Hematopoietic multipotent progenitor cell treated with erythropoietin and hydrocortisone succinate and interleukin-3 and kit ligand, for 17 days (in vitro differentiated cells): ENCODE measurements around the gene ZNF79.

Experiments used
- DNase-seq: peaks from one replicate; pipeline ENCODE4 v3.0.0-alpha.2; 2015; ENCODE audit warnings: low spot score

ZNF79 gene

DNA sequence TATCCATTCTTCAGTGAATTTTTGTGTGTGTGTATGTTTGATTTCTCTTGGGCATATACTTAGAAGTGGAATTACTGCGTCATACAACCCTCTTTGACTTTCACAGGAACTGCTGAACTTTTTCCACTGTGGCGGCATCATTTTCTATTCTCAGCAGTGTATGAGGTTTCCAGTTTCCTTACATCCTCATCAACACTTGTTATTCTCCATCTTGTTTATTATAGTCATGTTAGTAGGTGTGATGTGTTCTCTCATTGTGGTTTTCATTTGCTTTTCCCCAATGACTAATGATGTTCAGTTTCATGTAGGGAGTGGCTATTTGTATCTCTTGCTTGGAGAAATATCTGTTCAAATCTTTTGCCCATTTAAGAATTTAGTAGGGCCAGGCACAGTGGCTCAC lies 2.6 kb downstream of the ZNF79 start:
- DNase-seq = no peak

DNA sequence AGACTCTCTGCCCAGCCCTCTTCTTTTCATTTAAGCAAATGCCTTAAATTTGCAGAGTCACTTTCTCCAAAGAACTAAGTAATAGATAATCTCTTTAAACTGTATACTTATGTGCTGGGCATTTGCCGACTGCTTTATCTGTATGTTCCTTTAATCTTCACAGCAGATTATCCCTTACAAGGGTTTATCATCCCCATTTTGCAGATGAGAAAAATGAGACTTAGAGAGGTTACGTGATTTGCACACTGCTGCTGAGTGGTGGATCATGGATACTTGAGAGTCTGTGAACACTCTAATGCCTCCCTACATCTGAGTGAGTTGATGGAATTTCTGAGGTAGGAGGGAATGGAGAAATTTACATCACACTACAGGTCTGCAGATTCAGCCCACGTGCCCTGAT lies 4.2 kb downstream of the ZNF79 start:
- no peak for DNase-seq

DNA sequence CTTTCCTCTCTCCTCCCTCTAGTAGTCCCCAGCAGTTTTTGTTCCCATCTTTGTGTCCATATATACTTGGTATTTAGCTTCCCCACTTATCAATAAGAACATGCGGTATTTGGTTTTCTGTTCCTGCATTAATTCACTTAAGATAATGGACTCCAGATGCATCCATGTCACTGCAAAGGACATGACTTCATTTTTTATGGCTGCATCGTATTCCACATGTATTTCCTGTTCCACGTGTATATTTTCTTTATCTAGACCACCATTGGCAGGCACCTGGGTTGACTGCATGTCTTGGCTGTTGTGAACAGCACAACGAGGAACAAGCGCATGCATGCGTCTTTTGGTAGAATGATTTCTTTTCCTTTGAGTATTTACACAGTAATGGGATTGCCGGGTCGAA lies 6.2 kb downstream of the ZNF79 start:
- DNase-seq = no peak

DNA sequence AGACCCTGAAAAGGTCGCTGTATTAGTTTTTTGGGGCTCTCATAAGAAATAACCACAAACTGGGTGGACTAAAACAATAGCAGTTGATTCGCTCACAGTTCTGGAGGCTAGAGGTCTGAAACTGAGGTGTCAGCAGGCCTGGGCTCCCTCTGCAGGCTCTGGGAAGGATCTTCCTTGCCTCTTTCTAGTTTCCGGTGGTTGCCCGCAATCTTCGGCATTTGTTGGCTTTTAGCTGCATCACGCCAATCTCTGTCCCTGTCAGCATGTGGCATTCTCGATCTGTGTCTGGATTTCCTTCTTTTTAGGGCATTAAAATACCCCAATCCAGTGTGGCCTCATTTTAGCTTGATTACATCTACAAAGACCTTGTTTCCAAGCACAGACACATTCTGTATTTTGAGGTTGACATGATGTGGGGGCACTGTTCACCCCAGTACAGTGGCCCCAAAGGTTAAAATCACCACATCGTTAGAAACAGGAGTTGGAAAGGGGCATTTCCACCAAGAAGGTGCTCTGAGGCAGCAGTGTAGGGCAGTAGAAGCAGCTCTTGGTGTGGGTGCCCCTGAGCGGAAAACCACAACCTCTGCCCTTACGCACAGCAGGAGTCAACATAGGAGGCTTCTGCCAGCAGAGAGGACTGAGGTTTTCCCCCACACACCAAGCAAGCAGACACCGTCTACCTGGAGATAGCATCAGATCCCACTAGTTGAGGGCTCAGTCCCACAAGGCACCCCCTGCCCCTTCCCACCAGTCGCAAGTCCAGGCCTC lies 13.5 kb downstream of the ZNF79 start:
- no peak for DNase-seq

DNA sequence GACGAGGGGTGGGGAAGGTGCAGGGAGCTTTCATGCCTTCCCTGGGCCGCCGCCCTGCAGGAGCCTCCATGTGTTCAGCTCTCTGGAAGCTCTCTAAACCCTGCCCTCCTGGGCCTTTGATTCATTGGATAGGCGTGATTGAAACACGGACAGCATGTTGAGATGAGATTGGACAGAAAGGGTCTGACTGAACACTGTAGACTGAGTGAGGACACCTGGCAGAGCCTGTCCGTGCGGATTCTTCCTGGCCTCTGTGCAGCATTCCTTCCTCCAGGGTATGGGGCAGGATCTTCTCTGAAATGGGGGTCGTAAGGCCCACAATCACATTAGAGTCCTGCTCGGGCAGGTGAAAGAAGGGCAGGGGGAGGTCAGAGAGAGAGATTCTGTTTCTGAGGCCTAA lies 14.2 kb downstream of the ZNF79 start:
- DNase-seq = no peak

DNA sequence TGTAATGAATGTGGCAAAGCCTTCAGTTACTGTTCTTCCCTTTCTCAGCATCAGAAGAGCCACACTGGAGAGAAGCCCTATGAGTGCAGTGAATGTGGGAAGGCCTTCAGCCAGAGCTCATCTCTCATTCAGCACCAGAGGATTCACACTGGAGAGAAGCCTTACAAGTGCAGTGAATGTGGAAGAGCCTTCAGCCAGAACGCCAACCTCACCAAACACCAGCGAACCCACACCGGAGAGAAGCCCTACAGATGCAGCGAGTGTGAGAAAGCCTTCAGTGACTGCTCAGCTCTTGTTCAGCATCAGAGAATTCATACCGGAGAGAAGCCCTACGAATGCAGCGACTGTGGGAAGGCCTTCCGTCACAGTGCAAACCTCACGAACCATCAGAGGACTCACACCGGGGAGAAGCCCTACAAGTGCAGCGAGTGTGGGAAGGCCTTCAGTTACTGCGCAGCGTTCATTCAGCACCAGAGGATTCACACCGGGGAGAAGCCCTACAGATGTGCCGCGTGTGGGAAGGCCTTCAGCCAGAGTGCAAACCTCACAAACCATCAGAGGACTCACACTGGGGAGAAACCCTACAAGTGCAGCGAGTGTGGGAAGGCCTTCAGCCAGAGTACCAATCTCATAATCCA lies 20.2 kb downstream of the ZNF79 start:
- DNase-seq = no peak

DNA sequence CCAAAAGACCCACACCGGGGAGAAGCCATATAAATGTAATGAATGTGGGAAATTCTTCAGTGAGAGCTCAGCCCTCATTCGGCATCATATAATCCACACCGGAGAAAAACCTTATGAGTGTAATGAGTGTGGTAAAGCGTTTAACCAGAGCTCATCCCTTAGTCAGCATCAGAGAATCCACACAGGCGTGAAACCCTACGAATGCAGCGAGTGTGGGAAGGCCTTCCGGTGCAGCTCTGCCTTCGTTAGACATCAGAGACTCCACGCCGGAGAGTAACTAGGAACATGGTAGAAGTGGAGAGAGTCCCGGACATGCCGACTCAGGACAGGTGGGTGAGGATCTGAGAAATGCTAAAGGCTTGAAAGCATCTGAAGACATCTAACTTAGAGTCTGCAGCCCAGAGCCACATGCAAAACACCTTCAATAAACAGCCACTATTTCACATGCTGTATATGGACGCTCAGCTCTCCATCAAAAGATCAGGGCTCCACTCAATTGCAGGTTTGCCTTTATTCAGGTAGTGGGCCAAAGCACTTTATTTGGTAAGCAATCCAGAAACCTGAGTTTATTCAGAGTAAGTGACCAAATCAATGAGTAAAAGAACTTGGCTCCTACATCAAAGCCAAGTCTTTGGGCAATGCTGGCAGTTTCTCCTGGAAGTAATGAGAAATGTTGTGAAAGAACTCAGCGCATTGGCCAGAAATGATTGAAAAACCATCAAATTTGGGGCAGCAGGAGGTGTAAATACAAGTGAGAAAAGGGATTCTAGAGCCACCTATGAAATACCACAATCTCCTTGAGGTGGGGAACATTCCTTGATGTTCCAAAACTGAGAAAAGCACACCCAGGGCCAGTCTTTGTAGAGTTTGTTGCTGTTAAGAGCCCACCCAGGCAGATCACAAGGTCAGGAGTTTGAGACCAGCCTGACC lies 21.0 kb downstream of the ZNF79 start:
- DNase-seq = no peak

DNA sequence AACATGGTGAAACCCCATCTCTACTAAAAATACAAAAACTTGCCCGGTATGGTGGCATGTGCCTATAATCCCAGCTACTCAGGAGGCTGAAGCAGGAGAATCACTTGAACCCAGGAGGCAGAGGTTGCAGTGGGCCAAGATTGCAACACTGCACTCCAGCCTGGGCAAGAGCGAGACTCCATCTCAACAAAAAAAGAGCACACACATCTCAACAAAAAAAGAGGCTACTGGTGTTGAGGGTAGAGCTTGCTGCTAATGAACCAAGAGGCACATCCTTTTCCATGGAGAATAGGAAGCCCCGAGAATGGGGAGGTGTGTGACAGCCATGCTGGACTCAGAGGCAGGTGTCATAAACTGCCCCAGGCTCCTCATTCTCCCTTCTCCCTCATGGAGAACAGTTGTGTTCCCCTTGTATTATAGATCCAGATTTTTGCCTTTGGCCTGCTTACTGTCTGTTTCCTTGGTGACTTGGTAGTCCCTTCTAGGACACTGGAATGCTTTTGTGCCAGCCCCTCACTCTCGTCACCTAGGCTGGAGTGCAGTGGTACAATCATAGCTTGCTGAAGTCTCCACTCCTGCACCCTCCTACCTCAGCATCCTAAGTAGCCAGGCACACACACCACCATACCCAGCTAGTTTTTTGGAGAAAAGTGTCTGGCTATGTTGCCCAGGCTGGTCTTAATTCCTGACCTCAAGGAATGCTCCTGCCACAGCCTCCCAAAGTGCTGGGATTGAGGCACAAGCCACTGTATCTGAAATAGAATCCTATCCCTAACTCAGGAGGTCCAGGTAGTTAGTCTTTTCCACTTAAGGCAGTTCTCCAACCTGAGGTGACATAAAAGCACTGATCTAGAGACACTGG lies 21.9 kb downstream of the ZNF79 start:
- no peak for DNase-seq

DNA sequence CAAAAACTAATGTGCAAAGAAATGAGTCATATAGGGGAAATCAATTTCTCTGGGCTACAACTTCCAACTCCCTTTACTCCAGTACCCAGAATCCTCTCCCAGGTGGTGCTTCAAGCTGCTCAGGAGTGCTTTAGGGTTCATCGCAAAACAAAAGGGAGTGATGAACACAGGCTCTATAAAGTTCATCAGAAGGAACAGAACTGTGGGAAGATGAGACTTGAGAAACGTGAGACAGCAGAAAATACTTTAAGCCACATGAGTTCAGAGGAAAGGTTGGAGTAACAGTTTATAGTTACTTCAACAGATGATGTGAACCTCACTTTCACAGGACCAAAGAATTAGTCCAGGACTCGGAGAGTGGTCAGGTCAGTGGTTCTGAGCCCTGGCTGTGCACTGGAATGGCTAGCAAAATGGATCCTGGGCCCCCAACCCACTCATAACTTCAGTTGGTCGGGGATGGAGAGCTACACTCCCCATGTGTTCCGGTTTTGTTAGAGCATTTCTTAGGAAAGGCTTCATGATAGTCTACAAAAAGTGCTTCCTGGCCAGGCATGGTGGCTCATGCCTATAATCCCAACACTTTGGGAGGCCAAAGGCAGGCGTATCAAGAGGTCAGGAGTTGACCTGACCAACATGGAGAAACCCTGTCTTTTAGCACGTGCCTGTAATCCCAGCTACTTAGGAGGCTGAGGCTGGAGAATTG lies 22.7 kb downstream of the ZNF79 start:
- DNase-seq = no peak

DNA sequence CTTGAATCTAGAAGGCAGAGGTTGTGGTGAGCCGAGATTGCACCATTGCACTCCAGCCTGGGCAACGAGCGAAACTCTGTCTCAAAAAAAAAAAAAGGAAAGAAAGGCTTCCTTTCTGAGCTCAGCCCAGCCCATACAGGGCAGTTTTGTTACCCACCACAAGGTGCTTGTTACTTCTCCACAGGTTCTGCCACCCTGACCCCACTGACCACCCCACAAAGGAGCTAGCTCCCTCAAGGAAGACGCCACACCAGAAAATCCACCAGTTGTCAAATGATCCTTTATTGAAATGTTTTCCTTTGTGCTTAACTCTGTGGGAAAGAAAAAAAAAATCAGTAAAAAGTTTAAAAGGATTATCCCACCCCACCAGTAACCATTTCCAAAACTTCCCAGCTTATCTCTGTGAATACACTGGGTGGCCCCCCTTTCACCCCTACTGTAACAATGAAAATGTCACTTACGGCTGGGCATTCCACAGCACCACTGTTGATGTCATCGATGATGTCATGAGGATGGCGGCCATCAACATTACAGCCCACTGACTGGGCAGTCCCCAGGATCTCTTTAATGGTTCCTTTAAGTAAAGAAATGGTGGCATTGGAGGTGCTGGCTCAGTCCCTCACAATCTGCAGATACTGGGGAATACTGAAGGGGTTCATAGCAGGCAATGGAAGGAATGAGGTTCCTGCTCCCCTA lies 23.4 kb downstream of the ZNF79 start:
- DNase-seq = no peak

DNA sequence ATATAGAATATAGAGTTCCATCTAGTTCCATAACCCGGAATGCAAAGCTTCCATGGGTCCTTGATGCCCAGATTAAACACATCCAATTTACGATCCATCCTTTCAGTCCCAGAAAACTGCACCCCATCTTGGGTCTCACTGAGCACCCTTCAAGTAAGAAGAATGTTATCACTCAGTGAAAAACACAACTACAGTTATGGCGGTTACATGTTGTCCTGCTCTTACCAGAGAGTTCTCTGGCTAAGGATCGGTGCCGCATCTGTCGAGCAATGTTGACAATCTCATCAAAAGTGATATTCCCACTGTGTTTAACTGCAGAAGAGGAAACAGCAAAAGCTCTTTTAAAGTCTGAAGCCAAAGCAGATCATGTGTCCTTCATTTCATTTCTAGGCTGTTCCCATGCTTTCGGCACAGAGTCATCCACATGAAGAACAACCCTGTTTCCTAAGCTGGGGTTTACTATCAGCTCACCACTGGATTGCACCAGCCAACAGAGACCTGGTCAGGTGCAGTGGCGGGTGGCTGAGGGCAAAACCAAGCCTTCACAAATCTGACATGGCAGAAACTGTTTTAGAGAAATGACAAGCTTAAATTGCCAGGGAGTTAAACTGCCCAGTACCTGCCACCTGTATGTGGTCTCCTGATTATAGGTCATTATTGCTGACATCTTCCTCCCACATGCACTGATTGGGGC lies 24.1 kb downstream of the ZNF79 start:
- no peak for DNase-seq

DNA sequence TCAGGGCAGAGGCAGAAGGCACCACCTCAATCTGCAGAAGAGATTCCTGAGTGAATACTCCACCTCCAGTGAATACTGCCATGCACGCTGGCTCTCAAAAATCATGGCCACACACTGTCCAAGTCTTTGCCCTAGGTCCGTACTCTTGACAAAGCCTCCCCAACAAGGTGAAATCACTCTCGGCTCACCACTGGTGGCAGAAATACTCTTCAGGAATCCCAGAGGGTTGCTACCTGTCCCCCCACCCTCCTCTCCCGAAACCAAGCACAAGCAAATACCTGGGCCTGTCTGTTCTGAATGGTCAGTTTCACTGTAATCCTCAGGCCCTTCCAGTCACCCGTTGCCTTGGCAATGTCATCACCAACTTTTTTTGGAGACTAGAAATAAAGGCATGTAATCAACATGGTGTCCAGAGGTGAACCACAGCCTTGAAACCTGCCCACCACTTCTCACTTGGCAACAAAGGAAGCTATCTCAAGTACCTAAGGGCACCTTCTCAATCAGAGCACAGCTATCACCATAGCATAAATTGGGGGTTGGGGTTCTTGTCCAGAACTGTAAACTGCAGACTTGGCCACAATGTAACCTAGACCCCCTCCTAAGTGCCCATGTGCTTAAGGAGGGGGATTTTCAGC lies 25.3 kb downstream of the ZNF79 start:
- no peak for DNase-seq

DNA sequence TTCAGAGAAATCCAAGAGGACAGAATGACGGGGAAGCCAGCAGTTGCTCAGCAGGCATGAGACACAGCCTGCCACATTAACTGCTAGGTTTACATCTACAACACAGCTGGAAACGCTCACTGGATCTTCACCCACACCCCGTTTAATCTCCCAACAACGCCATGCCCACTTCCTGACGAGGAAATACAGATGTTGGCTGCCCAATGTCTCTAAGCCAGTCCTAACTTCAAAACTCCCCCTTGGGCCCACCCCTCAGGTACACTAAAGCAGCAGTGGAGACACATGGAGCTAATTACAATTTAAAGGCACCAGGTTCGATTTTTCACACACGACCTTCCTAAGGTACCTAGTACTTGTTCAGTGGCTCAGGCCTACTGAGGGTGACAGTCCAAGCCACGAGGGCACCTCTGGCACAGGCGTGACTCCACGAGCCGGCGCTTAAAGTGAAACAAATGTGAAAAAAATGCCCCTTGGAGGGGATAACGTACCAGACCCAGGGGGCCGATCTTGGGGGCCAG lies 26.1 kb downstream of the ZNF79 start:
- no peak for DNase-seq

DNA sequence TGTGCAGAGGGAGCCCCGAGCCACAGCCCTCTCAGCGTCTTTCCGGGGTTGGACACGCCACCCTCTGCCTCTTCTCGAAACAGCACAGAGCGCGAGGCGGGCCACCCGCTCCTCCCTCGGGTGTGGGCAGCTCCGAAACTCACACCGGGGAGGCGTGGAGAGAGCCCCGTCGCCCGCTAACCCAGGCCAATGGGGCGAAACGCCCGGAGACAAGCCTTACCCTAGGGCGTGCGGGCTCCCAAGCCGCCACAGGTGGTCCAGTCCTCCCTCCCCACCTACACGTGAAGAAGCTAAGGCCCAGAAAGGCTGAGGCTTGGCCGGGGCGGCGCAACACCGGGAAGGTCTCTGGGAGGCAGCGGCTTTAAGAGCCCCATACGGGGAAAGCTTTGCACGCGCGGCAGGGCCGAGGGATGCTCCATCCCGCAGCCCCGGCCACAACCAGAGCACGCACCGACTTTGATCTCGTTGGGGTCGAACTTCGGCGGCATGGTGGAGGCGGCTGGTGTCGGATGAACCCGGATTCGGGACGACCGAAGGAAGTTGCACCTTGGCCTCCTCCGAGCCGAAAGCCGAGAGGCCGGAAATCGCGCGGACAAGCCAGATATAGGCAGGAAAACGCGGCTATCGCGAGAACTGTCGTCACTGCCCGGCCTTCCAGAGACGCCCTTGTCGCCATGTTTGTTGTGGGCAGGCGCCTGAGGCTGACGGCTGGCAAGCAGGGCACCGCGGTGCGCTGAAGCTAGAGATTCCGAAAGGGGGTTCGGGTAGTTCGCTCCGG lies 26.8 kb downstream of the ZNF79 start, which contains the start of the genes LRSAM1 and RPL12:
Gene LRSAM1 (plus strand): TSS at position 681 of the 778 bp plus-strand sequence. CDS start 3,018 bp downstream, outside the sequence.
Gene RPL12 (minus strand): TSS at position 577 of the 778 bp plus-strand sequence. CDS start 89 bp downstream, at position 488.
- peak; percentile 99 for DNase-seq

DNA sequence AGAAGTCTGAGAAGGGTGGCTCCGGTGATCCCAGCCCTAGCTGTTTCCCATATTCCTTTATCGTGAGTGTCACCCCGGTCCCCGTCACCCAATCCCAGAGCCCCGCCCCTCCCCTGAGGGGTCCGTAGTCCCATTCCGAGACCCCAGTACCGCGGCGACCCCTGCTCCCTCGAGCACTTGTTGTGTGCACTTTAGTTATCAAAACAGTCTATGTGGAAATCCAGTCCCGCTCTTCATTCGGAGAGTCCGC lies 27.4 kb downstream of the ZNF79 start:
- no peak for DNase-seq

DNA sequence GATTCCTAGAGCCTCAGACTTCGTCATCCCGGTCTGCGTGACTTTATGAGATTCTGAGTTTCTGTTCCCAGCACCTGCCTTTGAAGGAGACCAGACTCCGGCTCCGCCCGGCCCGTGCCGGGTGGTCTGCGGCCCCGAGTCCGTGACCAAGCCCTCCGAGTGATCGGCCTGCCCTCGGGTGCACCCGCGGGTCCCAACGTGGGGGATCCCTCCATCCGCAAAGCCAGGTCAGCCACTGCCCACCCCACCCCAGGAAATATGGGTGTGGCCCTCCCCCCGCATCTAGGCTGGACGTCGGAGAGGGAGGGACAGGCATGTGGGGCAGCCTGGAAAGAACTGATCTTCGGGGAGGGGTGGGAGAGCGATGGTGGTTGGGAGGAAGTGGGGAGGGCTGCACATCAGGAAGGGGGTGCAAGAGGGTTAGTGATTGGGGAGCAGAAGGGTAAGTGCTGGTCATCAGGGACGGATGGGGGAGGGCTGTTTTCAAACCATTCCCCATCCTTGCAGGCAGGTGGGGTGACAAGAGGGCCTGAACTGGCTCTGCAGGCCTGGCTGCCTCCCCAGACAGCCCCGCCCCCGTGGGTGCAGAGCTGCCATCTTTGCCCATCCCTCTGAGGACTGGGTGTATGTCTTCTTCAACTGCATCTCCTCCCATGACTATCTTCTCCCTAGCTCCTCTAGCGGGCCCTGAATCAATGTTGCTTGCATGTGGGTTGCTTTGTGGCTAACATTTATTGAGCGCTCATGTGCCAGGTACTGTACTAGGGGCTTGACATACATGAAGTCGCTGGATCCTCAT lies 27.9 kb downstream of the ZNF79 start:
- DNase-seq = peak; percentile 77

DNA sequence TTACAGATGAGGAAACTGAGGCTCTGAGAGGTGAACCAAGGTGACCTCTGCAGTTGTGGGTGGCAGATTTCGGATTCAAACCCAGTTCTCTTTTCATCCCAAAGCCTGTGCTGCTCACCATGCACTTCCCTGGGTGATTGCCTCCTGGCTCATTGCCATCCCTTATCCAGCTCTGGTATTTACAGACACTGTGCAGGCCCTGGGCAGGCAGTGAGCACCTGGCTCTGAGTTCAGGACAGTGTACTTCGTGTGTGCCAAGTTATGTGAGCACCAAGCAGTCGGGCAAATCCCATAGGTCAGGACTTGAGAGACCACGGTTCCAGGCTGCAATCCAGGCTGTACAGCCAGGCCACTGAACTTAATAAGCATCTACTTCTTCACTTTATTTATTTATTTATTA lies 28.5 kb downstream of the ZNF79 start:
- peak; percentile 68 for DNase-seq
